ENCODE results near the gene SMARCAL1. TPM values are rescaled to one million over a fixed set of nuclear protein-coding genes. Genes with fewer than 3 reads are reported as not detected.
"Not testable (repeated sequence)": the region's sequence is repeated elsewhere in the genome, so short reads cannot be mapped to it uniquely, and the experiment has no call there.

Gene SMARCAL1
- total and polyA plus RNA-seq, 9 donors: 9.0 to 22.7 (median 20.3) TPM

GRCh38 chr2:216507220-216508160, 95.2 kb downstream of the SMARCAL1 start:
- no peak for DNase-seq
- H3K27ac ChIP-seq (ENCODE audit: low read length): no peak overlapping the region
- no peaks in the 10 kb centered on the region for H3K9me3 ChIP-seq (replicated peaks; ENCODE audit: control insufficient read depth, low read depth, low read length)
- H3K27me3 ChIP-seq (ENCODE audit: control insufficient read depth, insufficient read depth, low read length): no peaks in the 10 kb centered on the region
- WGBS (ENCODE audit: insufficient coverage): 100% methylated on average over 1 of the region's 5 CpGs
- peaks cover 29% of the 10 kb centered on the region for H3K36me3 ChIP-seq (ENCODE audit: control insufficient read depth, insufficient read depth, low read length)
- no peak overlapping the region for H3K4me3 ChIP-seq (ENCODE audit: low read length)
- no peaks in the 10 kb centered on the region for H3K4me1 ChIP-seq (ENCODE audit: control insufficient read depth, insufficient read depth, low read length)

GRCh38 chr2:216508229-216508628, 95.9 kb downstream of the SMARCAL1 start:
- WGBS (ENCODE audit: insufficient coverage): no CpG with 5 or more reads among the region's 1 CpG
- H3K36me3 ChIP-seq (ENCODE audit: control insufficient read depth, insufficient read depth, low read length): peaks cover 21% of the 10 kb centered on the region
- H3K27ac ChIP-seq (ENCODE audit: low read length): no peak overlapping the region

GRCh38 chr2:216516730-216517350, 104.6 kb downstream of the SMARCAL1 start:
- no peaks in the 10 kb centered on the region for H3K36me3 ChIP-seq (ENCODE audit: control insufficient read depth, insufficient read depth, low read length)
- no CpG with 5 or more reads among the region's 2 CpGs for WGBS (ENCODE audit: insufficient coverage)
- DNase-seq: peak; percentile 68
- H3K27ac ChIP-seq (ENCODE audit: low read length): no peak overlapping the region
- no peaks in the 10 kb centered on the region for H3K27me3 ChIP-seq (ENCODE audit: control insufficient read depth, insufficient read depth, low read length)
- no peak overlapping the region for H3K4me3 ChIP-seq (ENCODE audit: low read length)
- H3K9me3 ChIP-seq (replicated peaks; ENCODE audit: control insufficient read depth, low read depth, low read length): no peaks in the 10 kb centered on the region
- H3K4me1 ChIP-seq (ENCODE audit: control insufficient read depth, insufficient read depth, low read length): peaks cover 2% of the 10 kb centered on the region

More at GRCh38 chr2:216508229-216508628, 95.9 kb downstream of the SMARCAL1 start:
- H3K4me3 ChIP-seq (ENCODE audit: low read length): no peak overlapping the region
- H3K4me1 ChIP-seq (ENCODE audit: control insufficient read depth, insufficient read depth, low read length): no peaks in the 10 kb centered on the region
- no peaks in the 10 kb centered on the region for H3K9me3 ChIP-seq (replicated peaks; ENCODE audit: control insufficient read depth, low read depth, low read length)
- H3K27me3 ChIP-seq (ENCODE audit: control insufficient read depth, insufficient read depth, low read length): no peaks in the 10 kb centered on the region
- DNase-seq: no peak

DNA sequence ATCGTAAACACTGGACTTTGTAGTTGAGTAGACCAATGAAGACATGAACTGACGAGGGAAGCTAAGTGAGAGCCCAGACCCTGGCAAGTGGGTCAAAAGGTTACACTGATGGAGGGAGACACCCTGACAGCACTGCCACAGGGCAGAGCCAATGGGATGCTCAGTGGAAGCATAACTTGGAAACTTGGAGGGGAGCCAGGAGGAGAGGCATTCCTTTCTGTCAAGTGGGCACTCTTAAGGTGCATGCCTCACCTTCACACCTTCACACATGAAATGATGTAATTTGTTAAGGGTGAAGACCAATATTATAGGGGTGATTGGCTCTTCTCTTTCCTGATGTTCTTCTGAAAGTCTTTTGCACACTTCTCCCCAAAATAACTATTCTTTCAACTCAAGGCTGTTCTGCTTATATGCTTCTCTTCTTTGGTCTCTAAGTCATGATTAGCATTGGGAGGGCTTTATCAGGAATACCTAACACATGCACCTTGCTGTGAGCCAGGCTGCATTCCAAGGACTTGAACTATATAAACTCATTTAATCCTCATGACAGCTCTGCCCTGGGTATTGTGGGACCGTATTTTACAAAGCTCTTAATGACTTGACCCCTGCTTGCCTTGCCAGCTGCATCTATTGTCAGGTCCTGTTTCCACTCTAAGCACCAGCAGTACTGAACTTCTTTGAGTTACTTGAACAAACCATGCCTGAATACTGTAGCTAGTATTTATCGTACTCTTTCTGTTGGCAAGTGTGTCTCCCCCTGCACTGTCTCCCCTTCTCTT, 105.4 kb downstream of the SMARCAL1 start:
- no peaks in the 10 kb centered on the region for H3K36me3 ChIP-seq (ENCODE audit: control insufficient read depth, insufficient read depth, low read length)
- DNase-seq: no peak
- WGBS (ENCODE audit: insufficient coverage): 77% methylated on average over 2 of the region's 4 CpGs
- H3K9me3 ChIP-seq (replicated peaks; ENCODE audit: control insufficient read depth, low read depth, low read length): no peaks in the 10 kb centered on the region
- no peaks in the 10 kb centered on the region for H3K27me3 ChIP-seq (ENCODE audit: control insufficient read depth, insufficient read depth, low read length)
- H3K27ac ChIP-seq (ENCODE audit: low read length): no peak overlapping the region
- no peak overlapping the region for H3K4me3 ChIP-seq (ENCODE audit: low read length)
- peaks cover 2% of the 10 kb centered on the region for H3K4me1 ChIP-seq (ENCODE audit: control insufficient read depth, insufficient read depth, low read length)

DNA sequence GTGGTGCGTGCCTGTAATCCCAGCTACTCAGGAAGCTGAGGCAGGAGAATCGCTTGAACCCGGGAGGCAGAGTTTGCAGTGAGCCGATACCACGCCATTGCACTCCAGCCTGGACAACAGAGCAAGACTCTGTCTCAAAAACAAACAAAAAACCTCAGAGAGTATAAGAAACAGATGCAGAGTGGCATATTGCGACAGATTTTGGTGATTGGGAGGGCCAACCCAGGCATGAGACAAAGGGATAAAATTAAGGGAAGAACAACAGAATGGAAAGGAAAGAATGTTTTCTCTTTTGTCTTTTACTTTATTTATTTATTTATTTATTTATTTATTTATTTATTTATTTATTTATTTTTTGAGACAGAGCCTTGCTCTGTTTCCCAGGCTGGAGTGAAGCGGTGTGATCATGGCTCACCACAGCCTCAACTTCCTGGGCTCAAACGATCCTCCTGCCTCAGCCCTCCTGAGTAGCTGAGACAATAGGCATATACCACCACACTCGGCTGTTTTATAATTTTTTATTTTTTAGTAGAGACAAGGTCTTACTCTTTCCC, 106.4 kb downstream of the SMARCAL1 start:
- no CpG with 5 or more reads among the region's 9 CpGs for WGBS (ENCODE audit: insufficient coverage)
- H3K4me1 ChIP-seq (ENCODE audit: control insufficient read depth, insufficient read depth, low read length); H3K9me3 ChIP-seq (replicated peaks; ENCODE audit: control insufficient read depth, low read depth, low read length); H3K4me3 ChIP-seq (ENCODE audit: low read length); DNase-seq; H3K27ac ChIP-seq (ENCODE audit: low read length); H3K27me3 ChIP-seq (ENCODE audit: control insufficient read depth, insufficient read depth, low read length); H3K36me3 ChIP-seq (ENCODE audit: control insufficient read depth, insufficient read depth, low read length): not testable (repeated sequence)

- Histone ChIP-seq H3K27me3 (ENCODE audit: control insufficient read depth, insufficient read depth, low read length) (no peaks in the 10 kb centered on the region), H3K9me3 (replicated peaks; ENCODE audit: control insufficient read depth, low read depth, low read length) (no peaks in the 10 kb centered on the region), H3K27ac (ENCODE audit: low read length) (no peak overlapping the region), H3K4me1 (ENCODE audit: control insufficient read depth, insufficient read depth, low read length) (peaks cover 2% of the 10 kb centered on the region), H3K4me3 (ENCODE audit: low read length) (no peak overlapping the region), H3K36me3 (ENCODE audit: control insufficient read depth, insufficient read depth, low read length) (no peaks in the 10 kb centered on the region)
- DNase-seq: peak; percentile 90
- 100% methylated on average over 1 of the region's 3 CpGs for WGBS (ENCODE audit: insufficient coverage)
These were observed 107.0 kb downstream of the SMARCAL1 start for GRCh38 chr2:216519154-216519762.

DNA sequence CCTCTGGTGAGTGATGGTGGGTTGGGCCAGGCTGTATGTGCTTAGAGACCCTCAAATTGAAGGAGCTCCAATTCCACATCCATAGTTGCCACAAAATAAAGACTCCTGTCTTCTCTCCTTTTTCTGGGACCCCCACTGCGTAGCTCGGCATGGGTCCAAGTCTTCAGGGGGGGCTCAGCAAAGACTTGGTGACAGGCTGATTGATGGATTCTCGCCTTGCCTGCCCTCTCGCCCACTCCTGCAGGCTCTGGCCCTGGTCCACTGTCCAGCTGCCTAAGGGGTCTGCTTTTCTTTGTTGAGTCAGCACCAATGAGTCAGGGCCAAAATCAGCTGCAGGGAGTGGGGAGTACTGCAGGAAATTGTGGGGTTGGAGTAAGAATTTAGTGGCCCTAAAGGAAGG, 107.8 kb downstream of the SMARCAL1 start:
- Histone ChIP-seq H3K4me3 (ENCODE audit: low read length) (no peak overlapping the region), H3K9me3 (replicated peaks; ENCODE audit: control insufficient read depth, low read depth, low read length) (peaks cover 2% of the 10 kb centered on the region), H3K4me1 (ENCODE audit: control insufficient read depth, insufficient read depth, low read length) (peaks cover 2% of the 10 kb centered on the region), H3K27ac (ENCODE audit: low read length) (no peak overlapping the region), H3K27me3 (ENCODE audit: control insufficient read depth, insufficient read depth, low read length) (no peaks in the 10 kb centered on the region), H3K36me3 (ENCODE audit: control insufficient read depth, insufficient read depth, low read length) (no peaks in the 10 kb centered on the region)
- WGBS (ENCODE audit: insufficient coverage): 81% methylated on average over 4 of the region's 4 CpGs
- no peak for DNase-seq

- H3K9me3 ChIP-seq (replicated peaks; ENCODE audit: control insufficient read depth, low read depth, low read length): peaks cover 2% of the 10 kb centered on the region
These were observed 110.7 kb downstream of the SMARCAL1 start for GRCh38 chr2:216522892-216523502.

GRCh38 chr2:216525972-216526371, 113.7 kb downstream of the SMARCAL1 start:
- no peak overlapping the region for H3K4me3 ChIP-seq (ENCODE audit: low read length)
- no peak for DNase-seq
- H3K9me3 ChIP-seq (replicated peaks; ENCODE audit: control insufficient read depth, low read depth, low read length): peaks cover 2% of the 10 kb centered on the region
- no peaks in the 10 kb centered on the region for H3K4me1 ChIP-seq (ENCODE audit: control insufficient read depth, insufficient read depth, low read length)
- 96% methylated on average over 2 of the region's 4 CpGs for WGBS (ENCODE audit: insufficient coverage)
- no peaks in the 10 kb centered on the region for H3K27me3 ChIP-seq (ENCODE audit: control insufficient read depth, insufficient read depth, low read length)
- H3K27ac ChIP-seq (ENCODE audit: low read length): no peak overlapping the region
- no peaks in the 10 kb centered on the region for H3K36me3 ChIP-seq (ENCODE audit: control insufficient read depth, insufficient read depth, low read length)

More at GRCh38 chr2:216522892-216523502, 110.7 kb downstream of the SMARCAL1 start:
- peaks cover 2% of the 10 kb centered on the region for H3K4me1 ChIP-seq (ENCODE audit: control insufficient read depth, insufficient read depth, low read length)
- H3K27me3 ChIP-seq (ENCODE audit: control insufficient read depth, insufficient read depth, low read length): no peaks in the 10 kb centered on the region
- no peak overlapping the region for H3K27ac ChIP-seq (ENCODE audit: low read length)
- no peaks in the 10 kb centered on the region for H3K36me3 ChIP-seq (ENCODE audit: control insufficient read depth, insufficient read depth, low read length)
- no CpG with 5 or more reads among the region's 1 CpG for WGBS (ENCODE audit: insufficient coverage)
- H3K4me3 ChIP-seq (ENCODE audit: low read length): no peak overlapping the region
- DNase-seq: no peak
